ENCODE results near the gene CRK.
"Not testable (repeated sequence)": the region's sequence is repeated elsewhere in the genome, so short reads cannot be mapped to it uniquely, and the experiment has no call there.

The CRK gene

GRCh38 chr17:1412185-1413110 lies 43.6 kb downstream of the CRK start:
- TF ChIP-seq, protein P1, sequence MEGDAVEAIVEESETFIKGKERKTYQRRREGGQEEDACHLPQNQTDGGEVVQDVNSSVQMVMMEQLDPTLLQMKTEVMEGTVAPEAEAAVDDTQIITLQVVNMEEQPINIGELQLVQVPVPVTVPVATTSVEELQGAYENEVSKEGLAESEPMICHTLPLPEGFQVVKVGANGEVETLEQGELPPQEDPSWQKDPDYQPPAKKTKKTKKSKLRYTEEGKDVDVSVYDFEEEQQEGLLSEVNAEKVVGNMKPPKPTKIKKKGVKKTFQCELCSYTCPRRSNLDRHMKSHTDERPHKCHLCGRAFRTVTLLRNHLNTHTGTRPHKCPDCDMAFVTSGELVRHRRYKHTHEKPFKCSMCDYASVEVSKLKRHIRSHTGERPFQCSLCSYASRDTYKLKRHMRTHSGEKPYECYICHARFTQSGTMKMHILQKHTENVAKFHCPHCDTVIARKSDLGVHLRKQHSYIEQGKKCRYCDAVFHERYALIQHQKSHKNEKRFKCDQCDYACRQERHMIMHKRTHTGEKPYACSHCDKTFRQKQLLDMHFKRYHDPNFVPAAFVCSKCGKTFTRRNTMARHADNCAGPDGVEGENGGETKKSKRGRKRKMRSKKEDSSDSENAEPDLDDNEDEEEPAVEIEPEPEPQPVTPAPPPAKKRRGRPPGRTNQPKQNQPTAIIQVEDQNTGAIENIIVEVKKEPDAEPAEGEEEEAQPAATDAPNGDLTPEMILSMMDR (IDR thresholded peaks at IDR 0.05; ENCODE audit: low read depth, low read length) = no peak
- H3K4me3 ChIP-seq (ENCODE audit: low read depth, low read length) = no peak overlapping the region

GRCh38 chr17:1402262-1402586 lies 53.8 kb downstream of the CRK start:
- TF ChIP-seq, protein P1 (IDR thresholded peaks at IDR 0.05; ENCODE audit: low read depth, low read length) = no peak
- no peak overlapping the region for H3K4me3 ChIP-seq (ENCODE audit: low read depth, low read length)

- H3K4me3 ChIP-seq (ENCODE audit: low read depth, low read length) = peak within 1 kb of the TSS; percentile 98
- TF ChIP-seq, protein P1 (IDR thresholded peaks at IDR 0.05; ENCODE audit: low read depth, low read length) = no peak
These were observed 56.1 kb downstream of the CRK start, which contains the start of gene YWHAE for GRCh38 chr17:1399679-1400512. Gene YWHAE, minus strand, starts transcription at chr17:1400222. Its CDS starts 112 bp downstream, at chr17:1400110.

DNA sequence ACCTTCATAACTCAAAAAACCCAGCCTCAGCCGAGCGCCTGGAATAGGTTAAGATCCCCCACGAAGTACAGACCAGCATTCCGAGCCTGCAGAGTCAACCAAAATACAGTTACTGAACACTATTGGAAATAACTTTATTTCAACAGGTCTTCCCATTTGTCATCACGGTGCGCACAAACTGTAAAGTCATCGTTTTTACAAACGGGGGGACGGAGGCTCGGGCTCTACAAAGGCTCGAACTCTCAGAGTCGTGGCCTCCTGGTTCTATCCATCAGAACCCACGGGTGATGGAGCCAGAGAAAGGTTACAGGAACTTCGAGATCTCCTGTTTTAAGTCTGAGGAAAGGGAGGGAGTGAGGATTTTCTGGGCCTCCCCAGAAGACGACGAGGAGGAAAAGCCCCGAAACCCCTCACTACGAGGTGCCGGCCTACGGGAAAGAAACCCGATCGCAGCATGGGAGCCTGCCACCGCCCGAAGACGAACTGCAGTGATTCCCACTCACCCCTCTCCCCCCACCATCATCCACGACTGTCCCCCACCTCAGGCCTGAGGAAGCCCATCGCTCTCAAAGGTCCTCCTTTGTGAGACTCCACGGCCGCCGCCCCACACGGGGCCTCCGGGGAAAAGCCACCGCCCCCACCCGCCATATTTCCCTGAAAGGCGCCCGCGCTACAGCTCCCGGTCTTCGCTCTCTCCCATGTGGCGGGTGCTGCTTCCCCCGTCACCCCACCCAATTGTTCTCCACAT lies 56.9 kb downstream of the CRK start:
- TF ChIP-seq, protein P1 (IDR thresholded peaks at IDR 0.05; ENCODE audit: low read depth, low read length) = no peak
- H3K4me3 ChIP-seq (ENCODE audit: low read depth, low read length) = peak overlapping the region; percentile 98

DNA sequence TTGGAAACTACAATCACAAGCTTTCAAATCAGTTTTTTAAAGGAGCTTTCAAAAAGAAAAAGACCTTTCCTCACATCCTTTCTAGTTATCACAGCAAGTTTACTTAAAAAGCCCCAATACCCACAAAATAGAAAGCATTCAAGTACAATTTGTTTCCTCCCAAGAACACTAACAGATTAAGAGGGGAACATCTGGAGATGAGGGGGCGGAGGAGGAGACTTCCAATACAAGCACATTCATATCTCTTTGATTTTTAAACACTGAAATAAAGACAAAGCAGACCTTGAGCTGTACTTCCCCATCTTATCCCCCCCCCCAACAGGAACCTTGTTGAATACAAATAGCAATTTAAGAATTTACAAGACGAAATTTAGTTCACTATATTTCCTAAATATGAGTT lies 58.0 kb downstream of the CRK start:
- H3K4me3 ChIP-seq (ENCODE audit: low read depth, low read length) = peak overlapping the region; percentile 98
- TF ChIP-seq, protein P1 (IDR thresholded peaks at IDR 0.05; ENCODE audit: low read depth, low read length) = no peak

DNA sequence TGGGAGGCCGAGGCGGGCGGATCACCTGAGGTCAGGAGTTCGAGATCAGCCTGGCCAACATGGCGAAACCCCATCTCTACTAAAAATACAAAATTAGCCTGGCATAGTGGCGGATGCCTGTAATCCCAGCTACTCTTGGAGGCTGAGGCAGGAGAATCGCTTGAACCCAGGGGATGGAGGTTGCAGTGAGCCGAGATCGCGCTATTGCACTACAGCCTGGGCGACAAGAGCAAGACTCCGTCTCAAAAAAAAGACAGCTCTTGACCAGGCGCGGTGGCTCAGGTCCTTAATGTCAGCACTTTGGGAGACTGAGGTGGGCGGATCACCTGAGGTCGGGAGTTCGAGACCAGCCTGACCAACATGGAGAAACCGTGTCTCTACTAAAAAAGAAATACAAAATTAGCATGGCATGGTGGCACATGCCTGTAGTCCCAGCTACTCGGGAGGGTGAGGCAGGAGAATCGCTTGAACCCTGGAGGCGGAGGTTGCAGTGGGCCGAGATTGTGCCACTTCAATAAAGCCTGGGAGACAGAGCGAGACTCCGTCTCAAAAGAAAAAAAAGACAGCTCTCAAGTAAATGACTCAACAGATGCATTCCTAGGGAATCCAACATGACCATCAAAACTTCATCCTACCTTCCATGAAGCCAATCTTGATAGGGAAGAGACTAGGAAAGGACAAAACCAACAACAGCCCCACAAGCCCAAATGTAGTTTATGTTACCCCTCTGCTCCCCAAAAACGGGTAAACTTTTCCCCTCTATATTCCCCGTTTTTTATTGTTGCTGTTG lies 60.0 kb downstream of the CRK start:
- H3K4me3 ChIP-seq (ENCODE audit: low read depth, low read length) = not testable (repeated sequence)

DNA sequence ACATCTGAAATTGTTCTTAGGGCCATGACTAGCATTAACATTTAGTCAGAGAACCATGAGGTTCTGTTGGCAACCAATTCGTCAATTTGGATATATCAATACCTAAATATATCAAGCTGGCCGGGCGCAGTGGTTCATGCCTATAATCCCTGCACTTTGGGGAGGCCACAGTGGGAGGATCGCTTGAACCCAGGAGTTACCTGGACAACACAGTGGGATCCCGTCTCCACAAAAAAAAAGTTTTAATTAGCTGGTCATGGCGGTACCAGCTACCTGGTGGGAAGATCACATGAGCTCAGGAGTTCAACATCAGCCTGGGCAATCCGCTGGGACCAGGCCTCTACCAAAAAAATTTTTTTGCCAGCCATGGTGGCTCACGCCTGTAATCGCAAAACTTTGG lies 64.5 kb downstream of the CRK start:
- H3K4me3 ChIP-seq (ENCODE audit: low read depth, low read length) = no peak overlapping the region
- TF ChIP-seq, protein P1 (IDR thresholded peaks at IDR 0.05; ENCODE audit: low read depth, low read length) = no peak

Data from WI38 (cell line).